K562 (cell line): ENCODE results near the gene IQSEC3. TPM values are rescaled to one million over a fixed set of nuclear protein-coding genes. Genes with fewer than 3 reads are reported as not detected.

Experiments used
- ATAC-seq: fragments of 200-7000 bp; cut with Tn5 transposase; 3 replicates; pipeline ENCODE4 v1.9.1; 2020; ENCODE audit warnings: moderate library complexity
- BruUV-seq: library from RNA; stranded (reverse); fragments of 400-500 nt; replicated peaks from 2 replicates; lab custom pipeline; 2021; lab: Mats Ljungman, UMichigan
- CTCF ChIA-PET: fragments of 300-600 bp; formaldehyde crosslinking; extraction: SDS; loops from one replicate; lab custom pipeline; 2021; ENCODE audit warnings: low intra/inter-chr PET ratio; lab: Yijun Ruan, JAX
- POLR2A ChIA-PET: fragments of 300-600, 350-650 bp; sonication (Branson Sonifier 250); formaldehyde crosslinking; extraction: SDS; loops from one replicate; lab custom pipeline; 2021; ENCODE audit warnings: antibody characterized with exemption, inconsistent platforms; lab: Yijun Ruan, JAX
- DNase-seq, 4 experiments: peaks; one replicate each; pipeline versions ENCODE4 v3.0.0 to v3.0.0-alpha.2; 2011 to 2018; ENCODE audit warnings: low spot score in 3 of 4, mixed read lengths in 3 of 4; ENCODE audit errors: extremely low read depth in 1 of 4
- FAIRE-seq: peaks from 2 replicates; lab custom pipeline; 2011; peaks lifted over from hg19 to GRCh38; lab: Jason Lieb, UNC
- H2AFZ ChIP-seq: 2 replicates; pipeline ENCODE4 v1.6.0; 2011; ENCODE audit warnings: low read depth, low read length, control low read depth, inconsistent platforms
- H3K27ac ChIP-seq: fragments of 200-600 bp; 3 replicates; pipeline ENCODE4 v1.8.0; 2011; ENCODE audit warnings: low read depth, mild to moderate bottlenecking, control low read depth, inconsistent platforms, low read length, moderate library complexity, mixed read lengths; ENCODE audit errors: extremely low read depth
- H3K27me3 ChIP-seq, 2 experiments: fragments of 300-600 bp in 1 of 2; 2 replicates in 1 of 2; 3 replicates in 1 of 2; pipeline versions ENCODE4 v1.6.0 to v1.8.0; 2011; ENCODE audit warnings: inconsistent platforms in 2 of 2, low read length in 2 of 2, mild to moderate bottlenecking in 1 of 2, mixed read lengths in 1 of 2, moderate library complexity in 1 of 2; ENCODE audit not compliant: control insufficient read depth in 2 of 2, insufficient read depth in 2 of 2
- H3K36me3 ChIP-seq: fragments of 300-600 bp; 3 replicates; pipeline ENCODE4 v1.8.0; 2011; ENCODE audit warnings: mild to moderate bottlenecking, low read length, inconsistent platforms; ENCODE audit not compliant: control insufficient read depth, insufficient read depth
- H3K4me1 ChIP-seq, 2 experiments: fragments of 200-600 bp in 1 of 2; replicated peaks in 1 of 2; 2 replicates in 1 of 2; 3 replicates in 1 of 2; pipeline versions ENCODE4 v1.5.1 to v1.8.0; 2011; ENCODE audit warnings: inconsistent platforms in 2 of 2, low read length in 2 of 2, mild to moderate bottlenecking in 1 of 2, mixed read lengths in 1 of 2, moderate library complexity in 1 of 2; ENCODE audit not compliant: control insufficient read depth in 2 of 2, insufficient read depth in 2 of 2
- H3K4me2 ChIP-seq: 2 replicates; pipeline ENCODE4 v1.6.1; 2011; ENCODE audit warnings: low read length, control low read depth, inconsistent platforms, mixed read lengths; ENCODE audit not compliant: insufficient read depth
- H3K4me3 ChIP-seq: fragments of 200-600 bp; sonication (generic), shearing (Covaris generic); 2 replicates; pipeline ENCODE4 v1.5.1; 2016; ENCODE audit warnings: control low read depth, inconsistent platforms
- H3K79me2 ChIP-seq: fragments of 200-600 bp; 3 replicates; pipeline ENCODE4 v1.8.0; 2011; ENCODE audit warnings: low read length, inconsistent platforms; ENCODE audit not compliant: control insufficient read depth, insufficient read depth
- H3K9ac ChIP-seq, 2 experiments: 2 replicates each; pipeline versions ENCODE4 v1.6.0 to v1.6.1; 2011; ENCODE audit warnings: low read depth in 2 of 2, low read length in 2 of 2, control low read depth in 1 of 2, inconsistent platforms in 1 of 2, mild to moderate bottlenecking in 1 of 2, mixed read lengths in 1 of 2; ENCODE audit not compliant: insufficient read depth in 1 of 2
- H3K9me1 ChIP-seq: one replicate; pipeline ENCODE4 v1.6.0; 2011; ENCODE audit warnings: inconsistent platforms, mild to moderate bottlenecking, low read length, moderate library complexity; ENCODE audit not compliant: control insufficient read depth, insufficient read depth
- H3K9me3 ChIP-seq: replicated peaks from 2 replicates; pipeline ENCODE4 v1.5.1; 2011; ENCODE audit warnings: low read depth, low read length, inconsistent platforms; ENCODE audit not compliant: control insufficient read depth, insufficient read depth
- H4K20me1 ChIP-seq: replicated peaks from 2 replicates; pipeline ENCODE4 v1.6.1; 2011; ENCODE audit warnings: low read length, inconsistent platforms, mixed read lengths; ENCODE audit not compliant: control insufficient read depth, insufficient read depth
- BACH1 ChIP-seq: fragments of 200-800 bp; sonication (Bioruptor generic); IDR thresholded peaks from 2 replicates; pipeline ENCODE4 v1.6.1; 2016; ENCODE audit warnings: missing genetic modification characterization, missing compliant biosample characterization
- BCL6 ChIP-seq: fragments of 250-450 bp; sonication (Bioruptor Pico); IDR thresholded peaks from 2 replicates; pipeline ENCODE4 v1.4.0; 2020
- C11orf30 ChIP-seq: fragments of 450-650 bp; IDR thresholded peaks from 2 replicates; pipeline ENCODE4 v1.6.1; 2016; ENCODE audit warnings: low read depth, mild to moderate bottlenecking
- IFI16 ChIP-seq: fragments of 250-450 bp; sonication (Bioruptor Pico); IDR thresholded peaks from 2 replicates; pipeline ENCODE4 v2.1.2; 2022; ENCODE audit warnings: mild to moderate bottlenecking, inconsistent platforms
- KAT2B ChIP-seq: IDR thresholded peaks from one replicate; pipeline ENCODE4 v1.6.1; 2012; ENCODE audit warnings: low read depth, mild to moderate bottlenecking, control low read depth, inconsistent platforms, low read length, moderate library complexity
- MAFG ChIP-seq: fragments of 450-650 bp; conservative IDR thresholded peaks from 2 replicates; pipeline ENCODE4 v1.6.1; 2016; ENCODE audit warnings: missing genetic modification characterization, missing compliant biosample characterization
- MAFK ChIP-seq: IDR thresholded peaks from 2 replicates; pipeline ENCODE4 v1.6.1; 2011; ENCODE audit warnings: low read length, improper control_type of control experiment
- RBM39 ChIP-seq: fragments of 200-400 bp; formaldehyde crosslinking; optimal IDR thresholded peaks from 2 replicates; pipeline ENCODE3; 2018; ENCODE audit warnings: low read depth, low read length
- SMAD3 ChIP-seq: fragments of 450-650 bp; formaldehyde crosslinking; conservative IDR thresholded peaks from 2 replicates; pipeline ENCODE4 v1.4.0; 2020; ENCODE audit warnings: mild to moderate bottlenecking
- SMARCC2 ChIP-seq: fragments of 450-650 bp; IDR thresholded peaks from 2 replicates; pipeline ENCODE4 v1.6.1; 2017; ENCODE audit warnings: antibody characterized with exemption, moderate library complexity, mild to moderate bottlenecking, low read depth
- SNAPC5 ChIP-seq: fragments of 250-450 bp; sonication (Bioruptor Pico); IDR thresholded peaks from 2 replicates; pipeline ENCODE4 v1.8.0; 2021; ENCODE audit warnings: moderate library complexity, mild to moderate bottlenecking, inconsistent platforms
- SRSF7 ChIP-seq: fragments of 200-400 bp; formaldehyde crosslinking; optimal IDR thresholded peaks from 2 replicates; pipeline ENCODE3; 2017; ENCODE audit warnings: mild to moderate bottlenecking, low read depth, low read length
- STAT5A ChIP-seq: IDR thresholded peaks from 2 replicates; pipeline ENCODE4 v1.6.1; 2012; ENCODE audit warnings: low read length, inconsistent platforms, borderline replicate concordance
- STAT6 ChIP-seq: sonication (generic); formaldehyde crosslinking; IDR thresholded peaks from 2 replicates; pipeline ENCODE4 v1.8.1; 2023; ENCODE audit warnings: mild to moderate bottlenecking, missing genetic modification reagents
- TEAD4 ChIP-seq, 2 experiments: sonication (generic) in 1 of 2; formaldehyde crosslinking in 1 of 2; IDR thresholded peaks; 2 replicates each; pipeline versions ENCODE4 v1.6.1 to v1.8.0; 2012 to 2022; ENCODE audit warnings: borderline replicate concordance in 1 of 2, inconsistent platforms in 1 of 2, low read length in 1 of 2, mild to moderate bottlenecking in 1 of 2, missing genetic modification reagents in 1 of 2
- ZFPM2 ChIP-seq: fragments of 250-450 bp; sonication (Bioruptor Pico); IDR thresholded peaks from 2 replicates; pipeline ENCODE4 v1.5.1; 2022; ENCODE audit warnings: mild to moderate bottlenecking
- ZNF121 ChIP-seq: sonication (generic); formaldehyde crosslinking; conservative IDR thresholded peaks from 2 replicates; pipeline ENCODE4 v1.8.0; 2022; ENCODE audit warnings: missing genetic modification reagents
- ZNF316 ChIP-seq: fragments of 450-650 bp; IDR thresholded peaks from 2 replicates; pipeline ENCODE4 v1.6.1; 2016
- ZNF551 ChIP-seq: fragments of 250-450 bp; sonication (Bioruptor Pico); IDR thresholded peaks from 2 replicates; pipeline ENCODE4 v1.5.0; 2021; ENCODE audit warnings: mild to moderate bottlenecking, moderate library complexity
- ZNF655 ChIP-seq: fragments of 250-450 bp; sonication (Bioruptor Pico); IDR thresholded peaks from 2 replicates; pipeline ENCODE4 v1.5.0; 2021
- ZNF77 ChIP-seq: fragments of 250-450 bp; sonication (Bioruptor Pico); IDR thresholded peaks from 2 replicates; pipeline ENCODE4 v1.5.0; 2020
- WGBS: fragments of 100-300 bp; shearing (Covaris generic); methylation state at CpG from one replicate; pipeline ENCODE4 v1.1.6; 2016; ENCODE audit warnings: low coverage, mixed read lengths; ENCODE audit not compliant: insufficient coverage; ENCODE audit errors: missing lambda C conversion rate; 5-methylcytosine and 5-hydroxymethylcytosine counted together
- in situ Hi-C: fragments of 300-500 bp; cut with MboI; formaldehyde crosslinking; loops from 4 replicates; pipeline ENCODE4 v1.15.0; 2018; ENCODE audit warnings: inconsistent platforms, mixed read lengths
- intact Hi-C: fragments of 100-400 bp; cut with micrococcal nuclease; formaldehyde crosslinking; loops from 2 replicates; pipeline ENCODE4 v1.14.2; 2022
- polyA plus RNA-seq, 8 experiments: library from polyadenylated mRNA; depleted of rRNA in 4 of 8; stranded (reverse) in 5 of 8; unstranded in 3 of 8; fragments of >200 nt; fragmentation: Nextera tagmentation in 2 of 8; fragmentation: Illumina TruSeq in 1 of 8; extraction: Ambion mirVana in 2 of 8; extraction: Trizol in 1 of 8; gene quantifications; 2 replicates each; pipeline versions ENCODE4 v1.2.1 to v1.2.3, GENCODE V29; 2011 to 2014; ENCODE audit warnings: inconsistent platforms in 1 of 8, missing spikeins in 1 of 8
- total RNA-seq, 7 experiments: library from RNA; depleted of rRNA in 6 of 7; stranded (reverse); fragments of >200 nt in 6 of 7; fragmentation: Illumina TruSeq in 2 of 7; extraction: Trizol in 2 of 7; gene quantifications; 2 replicates each; pipeline versions ENCODE4 v1.2.1 to v1.2.3, GENCODE V29; 2011 to 2021; ENCODE audit warnings: low replicate concordance in 1 of 7

IQSEC3 gene
- total and polyA plus RNA-seq, 9 of the 15 experiments (the other 6 are each of a cell fraction or from before 2014, with no cell fraction given) = under 0.01 to 0.25 (median 0.08) TPM; not detected in 3

GRCh38 chr12:179131-179884 lies 112.7 kb downstream of the IQSEC3 start:
- in situ Hi-C loops = no loop called here
- POLR2A ChIA-PET = no interaction called here
- TF ChIP-seq MAFK = peak; percentile 36; the same call in 1 of the 2 replicates
- TF ChIP-seq ZNF316 = peak; percentile 52
- TF ChIP-seq ZFPM2 (CRISPR knock-in tag) = no peak
- no peak for TF ChIP-seq ZNF655 (CRISPR knock-in tag)
- TF ChIP-seq STAT5A = no peak
- peak; percentile 71 for TF ChIP-seq C11orf30
- TF ChIP-seq BCL6 (CRISPR knock-in tag) = no peak
- no peak for TF ChIP-seq ZNF121 (CRISPR knock-in tag)
- TF ChIP-seq ZNF77 = no peak
- no peak for TF ChIP-seq SMAD3 (CRISPR knock-in tag)
- no peak for TF ChIP-seq KAT2B
- no peak for TF ChIP-seq SMARCC2
- TF ChIP-seq TEAD4 (IDR thresholded peaks at IDR 0.05; ENCODE audit: low read length) = no peak
- TF ChIP-seq TEAD4 (CRISPR knock-in tag; IDR thresholded peaks at IDR 0.05; ENCODE audit: borderline replicate concordance) = no peak
- TF ChIP-seq IFI16 (CRISPR knock-in tag) = no peak
- no peak for TF ChIP-seq ZNF551 (CRISPR knock-in tag)
- no peak for TF ChIP-seq STAT6 (CRISPR knock-in tag)
- TF ChIP-seq SRSF7 = no peak
- peak; percentile 64 for TF ChIP-seq MAFG (tag)
- TF ChIP-seq RBM39 = no peak
- TF ChIP-seq SNAPC5 (CRISPR knock-in tag) = no peak
- TF ChIP-seq BACH1 (tag) = no peak

More at GRCh38 chr12:179131-179884, 112.7 kb downstream of the IQSEC3 start:
- WGBS = 18% methylated on average over 6 of the region's 11 CpGs
- DNase-seq (no peak), ATAC-seq (no peak), FAIRE-seq (no peak)
- Histone ChIP-seq H4K20me1 (no peaks in the 10 kb centered on the region), H3K4me3 (no peak overlapping the region), H3K4me1 (peaks cover 0 to 30% of the 10 kb centered on the region in 2 experiments; a peak in 2 of 5 replicates), H3K27ac (no peak overlapping the region), H3K36me3 (no peaks in the 10 kb centered on the region), H3K4me2 (no peak overlapping the region), H3K9me3 (no peaks in the 10 kb centered on the region), H3K27me3 (peaks cover under 1 to 64% of the 10 kb centered on the region in 2 experiments; a peak in 3 of 5 replicates), H3K79me2 (no peaks in the 10 kb centered on the region), H2AFZ (no peak overlapping the region), H3K9me1 (no peaks in the 10 kb centered on the region), H3K9ac (no peak overlapping the region)
- CTCF ChIA-PET = no interaction called here
- BruUV-seq = no TSS peak
- intact Hi-C loops = no loop called here
